Activated T-cell treated with anti-CD3 and anti-CD28 coated beads for 24 hours (primary cell): ENCODE data around the gene GSTA1.
"Not testable (repeated sequence)": the region's sequence is repeated elsewhere in the genome, so short reads cannot be mapped to it uniquely, and the experiment has no call there.

Source experiments
- DNase-seq: peaks from one replicate; pipeline ENCODE4 v3.0.0-alpha.2; 2020; ENCODE audit warnings: low read depth

The GSTA1 gene

DNA sequence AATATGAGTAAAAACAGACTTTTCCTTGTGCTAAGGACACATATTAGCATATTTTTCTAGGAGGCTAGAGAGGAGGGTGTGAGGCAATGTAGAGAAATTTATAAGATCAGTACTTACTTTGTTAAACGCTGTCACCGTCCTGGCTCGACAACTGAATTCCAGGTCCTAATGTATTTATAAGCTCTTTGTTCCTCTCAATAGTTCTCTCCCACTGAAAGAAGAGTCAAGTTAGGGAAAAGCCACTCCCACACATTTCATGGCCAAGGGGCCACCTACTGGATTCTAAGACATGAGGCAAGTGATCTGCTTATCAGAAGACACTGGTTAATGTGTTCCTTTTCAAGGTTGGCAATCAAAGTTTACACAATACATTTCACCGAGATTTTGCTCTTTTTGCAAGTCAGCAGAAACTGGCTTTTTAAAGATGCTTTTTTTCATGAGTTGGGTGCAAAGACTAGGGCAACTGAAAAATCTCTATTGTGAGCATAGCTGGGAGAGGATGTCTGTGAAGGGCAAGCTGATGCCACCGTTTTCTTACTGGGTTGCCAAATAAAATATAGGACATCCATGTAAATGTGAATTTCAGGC is at the start of gene GSTA1:
Gene GSTA1, minus strand, starts transcription at position 149 of the 588 bp plus-strand sequence. CDS start 4,549 bp downstream, outside the sequence.
- not testable (repeated sequence) for DNase-seq

DNA sequence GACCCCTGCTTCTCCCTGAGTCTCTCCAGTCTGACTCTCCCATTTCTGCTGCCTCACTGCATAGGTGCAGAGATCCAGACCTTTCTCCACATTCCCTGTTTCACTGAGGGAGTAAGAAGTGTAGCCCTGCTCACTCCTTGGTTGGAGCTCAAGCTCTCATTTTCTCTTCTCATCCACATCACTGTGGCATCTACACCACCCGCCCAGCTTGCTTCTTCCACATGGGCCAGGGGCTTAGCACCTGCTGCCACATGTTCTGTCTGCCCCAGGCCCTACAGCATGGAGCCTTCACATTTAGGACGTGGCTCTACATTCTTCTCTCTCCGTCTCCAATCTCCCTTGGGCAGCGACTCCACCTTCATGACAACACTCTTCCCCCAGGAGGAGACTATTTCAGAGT is 45.5 kb upstream of the GSTA1 start:
- no peak for DNase-seq

DNA sequence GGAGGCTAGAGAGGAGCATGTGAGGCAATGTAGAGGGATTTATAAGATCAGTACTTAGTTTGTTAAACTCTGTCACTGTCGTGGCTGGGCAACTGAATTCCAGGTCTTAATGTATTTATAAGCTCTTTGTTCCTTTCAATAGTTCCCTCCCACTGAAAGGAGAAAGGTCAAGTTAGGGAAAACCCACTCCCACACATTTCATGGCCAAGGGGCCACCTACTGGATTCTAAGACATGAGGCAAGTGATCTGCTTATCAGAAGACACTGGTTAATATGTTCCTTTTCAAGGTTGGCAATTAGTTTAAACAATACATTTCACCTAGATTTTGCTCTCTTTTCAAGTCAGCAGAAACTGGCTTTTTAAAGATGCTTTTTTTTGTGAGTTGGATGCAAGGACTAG is 42.4 kb upstream of the GSTA1 start:
- DNase-seq, result no peak

DNA sequence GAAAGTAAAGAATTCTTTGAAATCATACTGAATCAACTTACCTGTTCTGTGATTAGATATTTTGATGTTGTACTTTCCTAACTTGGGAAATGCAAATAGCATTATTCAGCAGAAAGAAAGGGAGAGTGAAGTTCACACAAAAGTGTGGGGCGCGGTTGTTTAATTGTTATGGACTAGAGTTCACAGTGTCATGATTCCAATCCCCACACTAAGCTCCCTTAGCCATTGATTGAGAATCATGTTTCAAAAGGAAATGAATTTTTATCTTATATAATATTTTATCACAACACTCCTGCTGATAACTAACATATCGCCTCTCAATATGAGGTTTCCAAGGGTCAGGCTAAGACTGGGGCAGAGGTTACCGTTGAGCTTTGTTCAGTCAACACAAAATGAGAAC is 40.0 kb upstream of the GSTA1 start:
- no peak for DNase-seq

DNA sequence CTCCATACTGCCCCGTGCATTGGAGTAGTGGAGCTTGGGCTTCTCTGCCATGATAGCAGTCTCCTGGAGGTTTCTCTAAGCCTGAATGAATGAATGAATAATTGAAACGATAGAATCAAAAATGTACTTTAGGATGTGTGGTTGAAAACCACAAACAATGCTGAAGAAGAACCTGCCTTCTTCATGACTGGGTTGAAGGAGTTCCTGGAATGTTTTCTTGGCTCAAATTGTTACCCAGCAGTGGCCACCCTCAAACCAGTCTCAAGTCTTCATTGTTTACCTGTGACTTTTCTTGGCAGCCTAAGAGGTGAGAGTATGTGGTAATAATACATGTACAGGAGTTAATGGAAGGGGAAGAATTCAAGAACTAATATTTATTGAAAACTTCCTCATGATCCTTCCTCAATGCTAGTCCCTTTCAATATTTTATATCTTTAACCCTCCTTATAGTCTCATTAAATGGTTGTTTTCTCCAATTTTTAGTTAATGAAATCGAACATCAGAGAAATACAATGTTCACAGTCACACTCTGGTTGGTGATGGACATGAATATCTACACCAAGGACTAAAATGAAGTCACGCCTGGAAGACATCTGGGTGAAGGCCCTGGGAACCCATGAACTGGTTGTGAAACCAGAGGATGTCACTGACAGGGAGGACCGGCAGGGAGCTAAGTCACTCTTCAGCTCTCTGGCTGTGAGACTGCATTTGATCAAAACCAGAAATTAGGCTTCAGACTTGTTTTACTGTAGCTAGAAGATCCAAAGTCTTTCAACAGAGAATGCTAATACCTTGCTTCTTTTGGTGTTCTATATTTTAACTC is 37.4 kb upstream of the GSTA1 start, which contains the start of gene GSTA5:
Gene GSTA5, minus strand, starts transcription at position 51 of the 823 bp plus-strand sequence.
- no peak for DNase-seq

DNA sequence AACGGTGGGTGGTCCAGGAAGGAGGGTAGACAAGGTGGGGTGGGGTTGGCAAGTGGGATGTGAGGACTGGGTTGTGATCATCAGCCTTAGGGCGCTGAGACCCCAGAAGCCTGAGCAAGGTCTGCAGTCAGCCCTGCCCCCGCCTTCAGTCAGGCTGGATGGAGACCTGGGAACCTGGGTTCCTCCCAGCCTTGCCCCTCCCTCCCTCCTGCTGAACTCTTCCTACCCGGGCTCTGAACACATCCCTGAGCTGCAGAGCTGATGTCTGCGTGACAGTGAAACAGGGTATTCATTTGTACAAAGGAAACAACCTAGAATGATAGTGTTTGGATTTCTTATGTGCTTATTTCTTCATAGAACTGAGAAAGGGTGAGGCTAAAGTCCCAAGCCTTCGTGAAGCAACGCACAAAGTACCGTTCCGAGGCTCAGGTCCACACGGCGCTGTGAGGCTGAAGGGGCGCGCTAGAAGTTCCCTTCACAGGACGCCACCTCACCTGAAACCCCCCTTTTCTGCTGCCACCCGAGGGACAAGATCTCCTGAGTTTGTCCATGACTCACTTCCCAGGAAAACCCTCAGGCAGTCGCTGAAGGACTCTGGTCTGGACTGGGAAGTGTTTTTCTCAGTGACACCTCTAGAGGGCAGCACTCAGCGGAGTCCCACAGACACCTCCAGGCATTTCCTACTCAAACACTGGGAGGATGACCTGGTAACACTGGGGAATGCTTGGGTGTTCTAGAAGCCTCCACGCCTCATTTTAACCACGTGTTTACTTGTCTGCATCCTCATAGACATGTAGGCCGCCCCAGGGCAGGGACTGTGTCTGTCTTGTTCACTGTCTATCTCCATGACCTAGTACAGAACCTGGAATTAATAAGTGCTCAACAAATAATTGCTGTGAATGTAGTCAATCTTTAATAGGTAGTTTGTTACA is 35.8 kb upstream of the GSTA1 start:
- peak; percentile 37 for DNase-seq

DNA sequence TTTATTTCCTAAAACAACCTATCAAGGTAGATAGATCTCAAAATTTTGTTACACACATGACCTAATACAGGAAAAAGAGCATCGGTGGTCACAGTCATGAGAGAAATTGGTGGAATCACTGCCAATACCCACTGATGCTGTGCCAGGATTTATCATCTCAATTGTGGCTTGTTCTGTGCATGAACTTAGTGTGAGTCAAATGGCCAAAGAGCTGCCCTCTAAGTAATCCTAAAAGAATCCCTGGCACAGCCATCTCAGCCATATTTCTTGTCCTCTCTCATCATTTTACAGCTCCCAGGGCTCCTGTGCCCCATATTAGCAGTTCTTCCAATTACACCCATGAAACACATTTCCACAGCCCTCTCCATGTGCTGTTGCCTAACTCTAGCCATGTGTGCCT is 30.9 kb upstream of the GSTA1 start:
- no peak for DNase-seq

DNA sequence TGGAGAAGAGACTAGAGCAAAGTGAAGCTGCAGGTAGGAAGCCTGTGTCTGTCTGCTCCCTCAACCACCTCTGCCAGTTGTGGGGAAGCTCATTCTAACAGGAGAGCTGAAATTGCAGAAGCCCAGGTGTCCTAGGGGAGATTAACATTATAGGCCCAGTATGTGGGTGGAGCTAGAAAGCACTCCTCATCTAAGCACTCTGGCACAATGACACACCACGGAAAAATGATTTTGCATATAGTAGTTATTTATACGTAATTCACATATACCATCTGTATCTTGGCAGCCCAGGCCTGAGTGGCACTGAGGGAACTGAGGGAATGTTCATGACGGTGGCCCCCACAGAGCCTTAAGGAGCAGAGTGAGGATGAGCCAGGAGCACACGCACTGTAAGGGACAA is 27.3 kb upstream of the GSTA1 start:
- not testable (repeated sequence) for DNase-seq

DNA sequence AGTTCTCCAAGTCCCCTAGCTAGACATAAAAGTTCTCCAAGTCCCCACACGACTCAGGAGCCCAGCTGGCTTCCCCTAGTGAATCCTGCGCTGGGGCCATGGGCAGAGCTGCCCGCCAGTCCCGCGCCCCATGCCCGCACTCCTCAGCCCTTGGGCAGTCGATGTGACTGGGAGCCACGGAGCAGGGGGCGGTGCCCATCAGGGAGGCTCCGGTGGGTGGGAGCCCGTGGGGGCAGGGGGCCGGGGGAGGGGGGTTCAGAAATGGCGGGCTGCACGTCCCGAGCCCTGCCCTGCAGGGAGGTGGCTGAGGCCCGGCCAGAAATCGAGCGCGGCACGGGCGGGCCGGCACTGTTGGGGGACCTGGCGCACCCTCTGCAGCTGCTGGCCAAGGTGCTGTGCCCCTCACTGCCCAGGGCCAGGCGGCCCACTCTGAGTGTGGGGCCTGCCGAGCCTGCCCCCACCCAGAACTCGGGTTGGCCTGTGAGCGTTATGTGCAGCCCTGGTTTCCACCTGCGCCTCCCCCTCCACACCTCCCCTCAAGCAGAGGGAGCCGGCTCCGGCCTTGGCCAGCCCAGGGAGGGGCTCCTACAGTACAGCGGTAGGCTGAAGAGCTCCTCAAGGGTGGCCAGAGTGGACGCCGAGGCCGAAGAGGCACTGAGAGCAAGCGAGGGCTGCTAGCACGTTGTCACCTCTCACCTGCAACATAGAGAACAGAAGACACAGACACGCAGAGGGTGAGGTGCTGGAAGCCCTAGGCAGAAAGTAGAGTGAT is 25.6 kb upstream of the GSTA1 start:
- DNase-seq, result no peak

DNA sequence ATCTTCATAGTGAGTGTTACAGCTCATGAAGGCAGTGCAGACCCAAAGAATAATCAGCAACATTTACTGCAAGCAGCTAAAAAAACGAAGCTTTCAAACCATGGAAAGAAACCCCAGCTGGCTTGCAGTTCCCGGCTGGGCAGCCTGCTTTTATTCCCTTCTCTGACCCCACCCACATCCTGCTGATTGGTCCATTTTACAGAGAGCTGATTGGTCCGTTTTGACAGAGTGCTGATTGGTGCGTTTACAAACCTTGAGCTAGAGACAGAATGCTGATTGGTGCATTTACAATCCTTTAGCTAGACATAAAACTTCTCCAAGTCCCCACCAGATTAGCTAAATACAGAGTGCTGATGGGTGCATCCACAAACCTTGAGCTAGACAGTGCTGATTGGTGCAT is 25.0 kb upstream of the GSTA1 start:
- DNase-seq, result not testable (repeated sequence)

DNA sequence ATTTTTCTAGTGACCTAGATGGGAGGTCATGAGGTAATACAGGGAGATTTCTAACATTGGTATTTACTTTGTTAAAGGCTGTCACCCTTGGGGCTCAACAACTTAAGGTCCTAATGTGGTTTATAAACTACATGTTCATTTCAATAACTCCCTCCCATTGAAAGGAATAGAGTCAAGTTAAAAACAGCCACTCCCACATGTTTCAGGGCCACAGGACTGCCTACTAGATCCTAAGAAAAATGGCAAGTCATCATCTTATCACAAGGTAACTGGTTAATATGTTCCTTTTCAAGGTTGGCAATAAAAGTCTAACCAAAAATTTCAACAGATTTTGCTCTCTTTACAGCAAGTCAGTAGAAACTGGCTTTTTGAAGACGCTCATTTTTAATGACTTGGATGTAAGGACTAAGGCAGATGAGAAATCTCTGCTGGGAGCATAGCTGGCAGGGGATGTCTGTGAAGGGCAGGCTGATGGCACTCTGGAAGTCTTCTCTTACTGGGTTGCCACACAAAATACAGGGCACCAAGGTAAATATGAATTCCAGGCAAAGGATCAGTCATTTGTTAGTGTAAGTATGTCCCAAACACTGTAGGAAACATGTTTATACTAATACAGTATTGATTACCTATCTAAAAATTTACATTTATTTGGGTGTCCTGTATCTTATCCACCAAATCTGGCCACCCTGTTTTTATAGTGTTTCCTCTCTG is 23.6 kb upstream of the GSTA1 start:
- DNase-seq, result not testable (repeated sequence)

DNA sequence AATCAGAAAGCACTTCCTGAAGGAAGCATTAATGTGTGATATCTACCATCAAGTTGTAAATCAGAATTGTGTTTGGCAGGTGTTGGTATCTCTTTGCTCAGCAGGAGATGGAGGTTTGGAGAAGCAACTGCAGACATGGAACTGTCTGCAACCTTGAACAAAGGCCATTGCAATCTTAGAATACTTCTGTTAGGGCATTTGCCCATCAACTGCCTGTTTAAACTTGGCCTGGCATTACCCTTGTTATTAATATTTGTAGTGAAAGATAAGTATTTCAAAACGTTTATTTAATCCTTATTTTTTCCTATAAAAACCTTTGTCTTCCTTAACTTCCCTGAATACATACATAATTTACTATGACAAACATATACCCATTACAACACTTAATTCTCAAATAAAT is 22.9 kb upstream of the GSTA1 start:
- DNase-seq, result no peak

DNA sequence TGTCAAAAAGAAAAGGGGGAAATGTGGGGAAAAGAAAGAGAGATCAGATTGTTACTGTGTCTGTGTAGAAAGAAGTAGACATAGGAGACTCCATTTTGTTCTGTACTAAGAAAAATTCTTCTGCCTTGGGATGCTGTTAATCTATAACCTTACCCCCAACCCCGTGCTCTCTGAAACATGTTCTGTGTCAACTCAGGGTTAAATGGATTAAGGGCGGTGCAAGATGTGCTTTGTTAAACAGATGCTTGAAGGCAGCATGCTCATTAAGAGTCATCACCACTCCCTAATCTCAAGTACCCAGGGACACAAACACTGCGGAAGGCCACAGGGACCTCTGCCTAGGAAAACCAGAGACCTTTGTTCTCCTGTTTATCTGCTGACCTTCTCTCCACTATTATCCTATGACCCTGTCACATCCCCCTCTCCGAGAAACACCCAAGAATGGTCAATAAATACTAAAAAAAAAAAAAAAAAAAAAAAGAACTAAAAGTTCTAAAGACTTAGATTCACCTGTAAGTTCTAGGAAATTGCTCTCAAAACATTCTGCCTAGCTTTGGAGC is 22.4 kb upstream of the GSTA1 start:
- DNase-seq, result not testable (repeated sequence)

DNA sequence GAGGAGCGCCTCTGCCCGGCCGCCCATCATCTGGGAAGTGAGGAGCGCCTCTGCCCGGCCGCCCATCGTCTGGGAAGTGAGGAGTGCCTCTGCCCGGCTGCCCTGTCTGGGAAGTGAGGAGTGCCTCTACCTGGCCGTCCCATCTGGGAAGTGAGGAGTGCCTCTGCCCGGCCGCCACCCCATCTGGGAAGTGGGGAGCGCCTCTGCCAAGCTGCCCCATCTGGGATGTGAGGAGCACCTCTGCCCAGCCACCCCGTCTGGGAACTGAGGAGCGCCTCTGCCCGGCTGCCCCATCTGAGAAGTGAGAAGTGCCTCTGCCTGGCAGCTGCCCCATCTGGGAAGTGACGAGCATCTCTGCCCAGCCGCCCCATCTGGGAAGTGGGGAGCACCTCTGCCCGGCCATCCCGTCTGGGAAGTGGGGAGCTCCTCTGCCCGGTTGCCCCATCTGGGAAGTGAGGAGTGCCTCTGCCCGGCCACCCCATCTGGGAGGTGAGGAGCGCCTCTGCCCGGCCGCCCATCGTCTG is 21.7 kb upstream of the GSTA1 start:
- DNase-seq, result not testable (repeated sequence)

DNA sequence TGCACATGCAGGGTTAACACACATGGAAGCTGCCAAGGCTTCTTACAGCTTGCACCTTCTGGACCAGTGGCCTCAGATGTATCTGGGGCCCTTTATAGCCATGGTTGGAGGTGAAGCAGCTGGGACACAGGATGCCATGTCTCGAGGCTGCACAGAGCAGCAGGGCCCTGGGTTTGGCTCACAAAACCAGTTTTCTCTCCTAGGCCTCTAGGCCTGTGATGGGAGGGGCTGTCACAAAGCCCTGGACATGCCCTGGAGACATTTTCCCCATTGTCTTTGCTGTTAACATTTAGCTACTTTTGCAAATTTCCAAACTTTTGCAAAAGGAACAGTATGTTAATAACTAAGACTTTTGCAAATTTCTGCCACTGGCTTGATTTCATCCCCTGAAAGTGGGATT is 18.2 kb upstream of the GSTA1 start:
- no peak for DNase-seq

DNA sequence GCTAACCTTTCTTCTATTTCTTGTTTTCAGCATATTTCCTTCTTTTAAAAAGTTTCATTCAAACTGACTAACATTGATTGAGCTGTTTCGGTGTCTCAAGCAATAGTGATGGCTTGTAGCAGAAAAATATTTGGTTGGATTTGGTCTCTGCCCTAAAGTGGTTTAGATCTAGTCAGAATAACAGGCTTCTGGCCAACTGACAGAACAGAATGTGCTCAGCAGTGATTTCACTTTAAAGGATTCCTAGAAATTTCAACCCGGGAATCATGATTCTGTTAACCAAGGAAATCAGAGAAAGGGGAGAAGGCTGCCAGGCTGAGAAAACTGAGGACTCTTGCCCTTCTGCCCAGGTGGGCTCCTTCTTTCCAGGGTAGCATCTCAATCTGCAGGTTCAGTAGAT is 16.6 kb upstream of the GSTA1 start:
- no peak for DNase-seq

DNA sequence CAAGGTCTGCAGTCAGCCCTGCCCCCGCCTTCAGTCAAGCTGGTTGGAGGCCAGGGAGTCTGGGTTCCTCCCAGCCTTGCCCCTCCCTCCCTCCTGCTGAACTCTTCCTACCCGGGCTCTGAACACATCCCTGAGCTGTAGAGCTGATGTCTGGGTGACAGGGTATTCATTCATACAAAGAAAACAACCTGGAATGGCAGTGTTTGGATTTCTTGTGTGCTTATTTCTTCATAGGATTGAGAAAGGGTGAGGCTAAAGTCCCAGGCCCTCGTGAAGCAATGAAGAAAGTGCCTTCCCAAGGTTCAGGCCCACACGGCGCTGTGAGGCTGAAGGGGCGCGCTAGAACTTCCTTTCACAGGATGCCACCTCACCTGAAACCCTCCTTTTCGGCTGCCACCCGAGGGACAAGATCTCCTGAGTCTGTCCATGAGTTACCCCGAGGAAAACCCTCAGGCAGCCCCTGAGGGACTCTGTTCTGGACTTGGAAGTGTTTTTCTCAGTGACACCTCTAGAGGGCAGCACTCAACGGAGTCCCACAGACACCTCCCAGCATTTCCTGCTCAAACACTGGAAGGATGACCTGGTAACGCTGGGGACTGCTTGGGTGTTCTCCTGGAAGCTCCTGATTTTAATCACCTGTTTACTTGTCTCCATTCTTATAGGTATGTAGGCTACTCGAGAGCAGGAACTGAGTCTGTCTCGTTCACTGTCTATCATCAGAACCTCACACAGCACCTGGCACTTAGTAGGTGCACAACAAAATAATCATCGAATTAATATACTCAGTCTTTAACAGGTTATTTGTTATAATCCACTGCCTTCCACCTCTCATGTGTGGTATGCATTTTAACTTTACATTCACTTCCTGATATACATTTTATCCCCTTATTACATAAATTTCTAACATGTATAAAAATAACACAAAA is 11.8 kb upstream of the GSTA1 start:
- peak; percentile 39 for DNase-seq

DNA sequence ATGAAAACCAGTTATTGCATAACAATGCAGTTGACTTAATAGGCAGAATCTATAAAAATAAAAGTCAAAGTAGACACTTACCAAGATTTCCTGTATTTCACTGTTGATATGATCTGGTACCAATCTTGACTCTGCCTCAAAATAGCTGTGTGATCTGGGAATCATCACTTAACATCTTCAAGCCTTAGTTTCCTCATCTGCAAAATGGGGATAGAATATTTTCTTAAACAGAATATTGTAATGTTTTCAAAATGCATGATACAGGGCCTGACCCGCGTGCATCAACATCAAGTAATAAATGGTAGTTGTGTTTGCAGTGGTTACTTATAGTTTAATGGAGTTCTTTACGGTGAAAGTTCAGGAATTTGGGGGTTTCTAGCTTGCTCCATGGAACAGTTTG is 10.9 kb upstream of the GSTA1 start:
- not testable (repeated sequence) for DNase-seq

DNA sequence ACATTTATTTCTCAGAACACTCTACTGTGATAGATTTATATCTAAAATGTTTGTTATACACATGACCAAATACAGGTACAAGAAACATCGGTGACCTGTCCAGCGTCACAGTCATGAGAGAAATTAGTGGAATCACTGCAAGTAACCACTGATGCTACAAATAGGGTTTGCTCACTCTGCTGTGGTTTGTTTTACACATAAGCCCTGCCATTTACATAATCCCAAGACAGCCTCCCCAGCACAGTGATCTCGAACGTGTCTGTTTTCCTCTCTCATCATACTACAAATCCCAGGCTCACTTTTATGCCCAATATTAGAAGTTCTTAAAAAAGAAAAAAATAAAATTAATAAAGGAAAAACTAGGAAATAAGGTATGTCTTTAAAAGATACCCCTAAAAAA is 6.2 kb upstream of the GSTA1 start:
- DNase-seq, result not testable (repeated sequence)
